ENCODE data around the gene FBP1.

FBP1 gene

DNA sequence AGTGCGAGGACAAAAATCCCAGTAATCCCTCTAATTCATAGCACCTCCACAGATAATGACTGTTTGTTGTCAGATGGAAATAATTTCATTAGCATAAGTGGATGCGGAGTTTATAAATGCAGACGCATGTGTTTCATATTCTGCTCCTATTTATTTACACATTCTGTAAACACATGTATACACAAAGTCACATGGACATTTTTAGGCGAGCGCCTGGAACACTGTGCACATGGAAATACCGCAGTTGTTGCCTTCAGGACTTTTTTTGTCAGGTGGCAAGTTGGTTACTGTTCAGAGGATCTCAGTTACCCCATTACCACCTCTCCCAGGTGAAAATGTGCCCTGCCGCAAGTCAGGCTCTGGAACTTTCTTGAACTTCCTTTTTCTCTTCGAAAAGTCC, 40.3 kb upstream of the FBP1 start:
- TF ChIP-seq CTCF (IDR thresholded peaks at IDR 0.05; ENCODE audit: low read depth, low read length, missing control alignments) = no peak
- H3K4me3 ChIP-seq (ENCODE audit: low read depth, low read length) = no peak overlapping the region
- in situ Hi-C loops (cut with HindIII; ENCODE audit: low sequenced_read_pairs) = no loop called here
- no peak for DNase-seq (ENCODE audit: low read depth)

DNA sequence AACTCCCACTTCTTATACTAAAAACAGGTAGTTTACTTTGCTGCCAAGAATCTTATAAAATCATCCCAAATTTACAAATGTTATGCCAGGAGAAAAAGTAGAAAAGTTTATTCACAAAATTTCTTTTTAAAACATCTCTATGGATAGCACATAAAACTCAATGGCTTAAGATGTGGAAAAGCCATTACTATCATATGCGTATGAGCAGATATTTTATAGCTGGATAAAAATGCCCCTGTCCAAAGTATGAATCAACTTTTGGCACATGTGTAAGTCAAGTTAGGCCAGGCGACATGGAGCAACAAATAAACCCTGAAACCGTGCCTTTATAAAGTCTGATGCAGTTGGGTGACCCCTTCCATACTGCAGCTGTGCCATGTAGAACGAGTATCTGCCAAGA, 38.6 kb upstream of the FBP1 start:
- H3K4me3 ChIP-seq (ENCODE audit: low read depth, low read length) = no peak overlapping the region
- in situ Hi-C loops (cut with HindIII; ENCODE audit: low sequenced_read_pairs) = no loop called here
- TF ChIP-seq CTCF (IDR thresholded peaks at IDR 0.05; ENCODE audit: low read depth, low read length, missing control alignments) = no peak
- no peak for DNase-seq (ENCODE audit: low read depth)

- no peak for TF ChIP-seq CTCF (IDR thresholded peaks at IDR 0.05; ENCODE audit: low read depth, low read length, missing control alignments)
- in situ Hi-C loops (cut with HindIII; ENCODE audit: low sequenced_read_pairs) = no loop called here
- H3K4me3 ChIP-seq (ENCODE audit: low read depth, low read length) = no peak overlapping the region
- DNase-seq (ENCODE audit: low read depth) = no peak
Observed at GRCh38 chr9:94676446-94677131, 37.3 kb upstream of the FBP1 start.

- no peak overlapping the region for H3K4me3 ChIP-seq (ENCODE audit: low read depth, low read length)
- in situ Hi-C loops (cut with HindIII; ENCODE audit: low sequenced_read_pairs) = no loop called here
- DNase-seq (ENCODE audit: low read depth) = peak; percentile 68
- no peak for TF ChIP-seq CTCF (IDR thresholded peaks at IDR 0.05; ENCODE audit: low read depth, low read length, missing control alignments)
Observed at GRCh38 chr9:94675008-94675881, 35.9 kb upstream of the FBP1 start.

- TF ChIP-seq CTCF (IDR thresholded peaks at IDR 0.05; ENCODE audit: low read depth, low read length, missing control alignments) = no peak
- no peak for DNase-seq (ENCODE audit: low read depth)
- no peak overlapping the region for H3K4me3 ChIP-seq (ENCODE audit: low read depth, low read length)
- in situ Hi-C loops (cut with HindIII; ENCODE audit: low sequenced_read_pairs) = no loop called here
Observed at GRCh38 chr9:94672811-94673487, 33.6 kb upstream of the FBP1 start.

DNA sequence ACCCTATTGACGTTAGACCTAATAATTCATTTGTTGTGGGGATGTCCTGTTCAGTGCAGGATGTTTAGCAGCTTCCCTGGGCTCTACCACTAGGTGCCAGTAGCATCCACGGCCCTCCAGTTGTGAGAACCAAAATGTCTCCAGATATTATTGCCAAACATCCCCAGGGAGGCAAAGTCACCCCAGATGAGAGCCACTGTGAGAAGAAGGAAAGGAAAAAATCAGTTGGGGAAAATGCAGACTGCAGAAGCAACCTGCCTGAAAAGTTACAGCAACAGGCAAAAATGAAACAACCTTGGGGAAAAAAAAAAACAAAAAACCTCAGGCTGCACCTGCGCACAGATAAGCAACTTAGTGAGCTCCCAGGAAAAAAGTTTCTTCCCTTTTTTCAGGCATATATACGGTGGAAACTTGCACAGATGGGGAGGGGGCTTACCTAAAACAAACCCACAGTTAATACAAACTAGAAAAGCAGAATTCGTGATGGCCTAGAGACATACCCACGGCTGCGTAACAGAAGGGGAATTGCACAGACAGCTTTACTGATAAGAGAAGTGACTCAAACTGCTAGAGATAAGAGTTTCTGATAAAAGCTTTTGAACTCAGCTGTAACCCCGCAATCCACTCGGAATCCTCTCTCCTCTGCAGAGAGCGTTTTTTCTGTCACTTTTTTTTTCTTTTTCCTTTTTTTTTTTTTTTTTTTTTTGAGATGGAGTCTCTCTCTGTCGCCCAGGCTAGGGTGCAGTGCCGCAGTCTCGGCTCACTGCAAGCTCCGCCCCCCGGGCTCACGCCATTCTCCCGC, 29.8 kb upstream of the FBP1 start:
- peak; percentile 32 for DNase-seq (ENCODE audit: low read depth)
- TF ChIP-seq CTCF (IDR thresholded peaks at IDR 0.05; ENCODE audit: low read depth, low read length, missing control alignments) = peak; percentile 99
- in situ Hi-C loops (cut with HindIII; ENCODE audit: low sequenced_read_pairs) = no loop called here
- H3K4me3 ChIP-seq (ENCODE audit: low read depth, low read length) = no peak overlapping the region
